Measurements from ENCODE around the gene UBR1.

The UBR1 gene

DNA sequence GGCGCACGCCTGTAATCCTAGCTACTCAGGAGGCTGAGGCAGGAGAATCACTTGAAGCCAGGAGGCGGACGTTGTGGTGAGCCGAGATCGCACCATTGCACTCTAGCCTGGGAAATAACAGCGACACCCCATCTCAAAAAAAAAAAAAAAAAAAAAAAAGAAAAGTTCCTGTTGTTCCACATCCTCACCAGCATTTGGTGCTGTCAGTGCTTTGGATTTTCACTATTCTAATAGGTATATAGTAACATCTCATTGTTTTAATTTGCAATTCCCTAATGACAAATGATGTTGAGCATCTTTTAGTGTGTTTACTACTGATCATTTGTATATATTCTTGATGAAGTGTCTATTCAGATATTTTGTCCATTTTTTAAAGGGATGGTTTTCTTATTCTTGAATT is 24.6 kb downstream of the UBR1 start:
- no peak for DNase-seq (ENCODE audit: low read depth)
- TF ChIP-seq, protein P1, sequence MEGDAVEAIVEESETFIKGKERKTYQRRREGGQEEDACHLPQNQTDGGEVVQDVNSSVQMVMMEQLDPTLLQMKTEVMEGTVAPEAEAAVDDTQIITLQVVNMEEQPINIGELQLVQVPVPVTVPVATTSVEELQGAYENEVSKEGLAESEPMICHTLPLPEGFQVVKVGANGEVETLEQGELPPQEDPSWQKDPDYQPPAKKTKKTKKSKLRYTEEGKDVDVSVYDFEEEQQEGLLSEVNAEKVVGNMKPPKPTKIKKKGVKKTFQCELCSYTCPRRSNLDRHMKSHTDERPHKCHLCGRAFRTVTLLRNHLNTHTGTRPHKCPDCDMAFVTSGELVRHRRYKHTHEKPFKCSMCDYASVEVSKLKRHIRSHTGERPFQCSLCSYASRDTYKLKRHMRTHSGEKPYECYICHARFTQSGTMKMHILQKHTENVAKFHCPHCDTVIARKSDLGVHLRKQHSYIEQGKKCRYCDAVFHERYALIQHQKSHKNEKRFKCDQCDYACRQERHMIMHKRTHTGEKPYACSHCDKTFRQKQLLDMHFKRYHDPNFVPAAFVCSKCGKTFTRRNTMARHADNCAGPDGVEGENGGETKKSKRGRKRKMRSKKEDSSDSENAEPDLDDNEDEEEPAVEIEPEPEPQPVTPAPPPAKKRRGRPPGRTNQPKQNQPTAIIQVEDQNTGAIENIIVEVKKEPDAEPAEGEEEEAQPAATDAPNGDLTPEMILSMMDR (IDR thresholded peaks at IDR 0.05; ENCODE audit: low read depth, low read length, missing control alignments), result no peak
- H3K4me3 ChIP-seq (ENCODE audit: low read depth, low read length), result no peak overlapping the region
- in situ Hi-C loops (cut with HindIII; ENCODE audit: low sequenced_read_pairs), result no loop called here

DNA sequence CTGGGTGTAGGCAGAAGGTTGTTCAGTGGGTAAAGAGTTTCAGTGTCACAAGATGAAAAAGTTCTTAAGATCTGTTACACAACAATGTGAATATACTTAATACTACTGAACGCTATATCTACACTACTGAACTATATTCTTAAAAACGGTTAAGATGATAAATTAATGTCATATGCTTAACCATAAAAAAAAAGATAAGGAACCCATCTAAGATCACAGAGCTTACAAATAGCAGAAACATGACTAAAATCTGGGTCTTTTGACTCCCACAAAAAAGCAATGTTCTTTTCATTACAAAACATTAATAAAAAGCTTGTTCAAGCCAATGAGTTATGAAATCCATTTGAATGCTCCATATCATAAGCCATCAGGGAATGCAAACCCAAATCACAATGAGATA is 34.4 kb downstream of the UBR1 start:
- TF ChIP-seq, protein P1 (IDR thresholded peaks at IDR 0.05; ENCODE audit: low read depth, low read length, missing control alignments), result no peak
- no peak for DNase-seq (ENCODE audit: low read depth)
- in situ Hi-C loops (cut with HindIII; ENCODE audit: low sequenced_read_pairs), result no loop called here
- H3K4me3 ChIP-seq (ENCODE audit: low read depth, low read length), result no peak overlapping the region

DNA sequence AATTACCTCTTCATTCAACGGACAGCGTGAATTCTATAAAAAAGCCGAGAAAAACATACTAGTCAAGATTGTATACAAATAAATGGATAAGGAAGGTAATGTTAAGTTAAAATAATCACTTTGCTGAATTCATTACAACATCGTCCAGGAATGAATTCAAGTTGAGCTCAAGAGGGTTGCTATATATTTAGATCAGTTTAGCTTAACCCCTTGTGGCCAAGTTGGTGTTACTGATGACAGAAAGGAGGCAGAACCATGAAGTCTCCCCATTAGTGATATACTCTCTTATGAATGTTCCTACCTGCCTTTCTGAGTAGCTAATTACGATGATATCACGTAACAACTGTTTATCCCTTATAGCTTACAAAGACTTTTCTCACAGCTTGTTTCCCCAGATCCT is 34.9 kb downstream of the UBR1 start:
- TF ChIP-seq, protein P1 (IDR thresholded peaks at IDR 0.05; ENCODE audit: low read depth, low read length, missing control alignments), result no peak
- DNase-seq (ENCODE audit: low read depth), result no peak
- no peak overlapping the region for H3K4me3 ChIP-seq (ENCODE audit: low read depth, low read length)
- in situ Hi-C loops (cut with HindIII; ENCODE audit: low sequenced_read_pairs), result no loop called here

DNA sequence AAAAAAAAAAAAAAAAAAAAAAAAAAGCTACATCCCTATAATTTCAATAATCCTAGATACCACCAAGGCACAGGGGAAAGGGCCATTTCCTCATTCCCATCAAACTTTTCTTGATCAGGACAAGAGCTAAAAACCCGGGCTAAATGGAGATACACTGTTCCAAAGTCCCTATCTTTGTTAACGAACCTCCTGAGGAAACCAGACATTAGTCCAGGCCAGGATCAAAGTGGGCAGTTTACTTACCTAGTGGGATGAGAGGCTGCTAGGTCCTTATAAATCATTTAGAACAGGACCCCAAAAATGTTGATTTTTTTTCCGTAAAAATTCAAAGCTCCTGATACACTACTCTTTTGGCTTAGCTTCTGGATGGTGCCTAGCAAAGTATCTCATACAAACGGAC is 35.6 kb downstream of the UBR1 start:
- H3K4me3 ChIP-seq (ENCODE audit: low read depth, low read length), result no peak overlapping the region
- TF ChIP-seq, protein P1 (IDR thresholded peaks at IDR 0.05; ENCODE audit: low read depth, low read length, missing control alignments), result no peak
- no peak for DNase-seq (ENCODE audit: low read depth)
- in situ Hi-C loops (cut with HindIII; ENCODE audit: low sequenced_read_pairs), result no loop called here

DNA sequence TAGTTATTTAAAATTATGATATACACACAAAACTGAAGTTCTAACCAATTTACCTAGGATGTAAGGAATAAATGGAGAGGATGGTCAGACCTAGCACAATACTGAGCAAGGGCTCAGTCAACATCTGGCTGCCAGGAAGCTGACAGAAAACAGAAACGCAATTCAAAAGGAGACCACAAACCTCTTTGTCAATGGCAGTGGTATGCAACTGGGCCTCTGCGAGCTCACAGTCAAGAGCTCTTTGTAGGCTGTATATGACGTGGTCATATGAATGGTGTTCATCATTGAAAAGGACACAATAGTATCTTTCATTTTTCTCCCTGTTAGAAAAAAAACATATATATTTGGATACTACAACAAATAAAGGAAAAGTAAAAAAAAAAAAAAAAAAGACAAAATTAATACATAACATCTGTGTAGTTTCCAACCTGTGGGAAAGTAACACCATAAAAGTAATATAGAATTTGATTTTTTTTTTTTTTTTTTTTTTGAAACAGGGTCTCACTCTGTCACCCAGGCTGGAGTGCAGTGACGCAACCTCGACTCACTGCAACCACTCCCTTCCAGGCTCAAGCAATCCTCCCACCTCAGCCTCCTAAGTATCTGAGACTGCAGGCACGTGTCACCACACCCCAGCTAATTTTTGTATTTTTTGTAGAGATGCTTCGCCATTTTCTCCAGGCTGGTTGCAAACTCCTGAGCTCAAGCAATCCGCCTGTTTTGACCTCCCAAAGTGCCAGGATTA is 37.9 kb downstream of the UBR1 start:
- in situ Hi-C loops (cut with HindIII; ENCODE audit: low sequenced_read_pairs), result no loop called here
- no peak overlapping the region for H3K4me3 ChIP-seq (ENCODE audit: low read depth, low read length)
- TF ChIP-seq, protein P1 (IDR thresholded peaks at IDR 0.05; ENCODE audit: low read depth, low read length, missing control alignments), result no peak
- DNase-seq (ENCODE audit: low read depth), result no peak

DNA sequence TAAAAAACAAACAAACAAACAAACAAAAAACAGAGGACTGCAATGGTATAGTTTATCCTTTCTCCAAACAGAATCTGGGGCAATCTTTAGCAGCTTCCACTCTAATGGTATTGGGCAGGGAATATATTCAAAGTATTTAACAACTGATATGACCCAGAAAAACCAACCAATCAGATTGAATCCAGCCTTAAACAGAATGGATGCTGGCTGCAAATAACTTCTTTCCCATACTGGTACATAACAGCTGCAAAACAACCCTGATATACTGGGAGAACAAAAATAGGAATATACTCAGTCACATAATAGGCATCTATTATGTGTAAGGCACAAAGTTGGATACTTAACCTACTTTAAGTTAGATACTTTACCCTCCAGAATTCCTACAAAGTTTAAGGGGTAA is 49.1 kb downstream of the UBR1 start:
- in situ Hi-C loops (cut with HindIII; ENCODE audit: low sequenced_read_pairs), result no loop called here
- H3K4me3 ChIP-seq (ENCODE audit: low read depth, low read length), result no peak overlapping the region
- no peak for DNase-seq (ENCODE audit: low read depth)
- TF ChIP-seq, protein P1 (IDR thresholded peaks at IDR 0.05; ENCODE audit: low read depth, low read length, missing control alignments), result no peak
